ENCODE data around the gene FARSB.

FARSB gene

GRCh38 chr2:222627764-222628163, 28.1 kb downstream of the FARSB start:
- H3K79me2 ChIP-seq (ENCODE audit: low read length) = no peaks in the 10 kb centered on the region
- H3K36me3 ChIP-seq (replicated peaks; ENCODE audit: low read depth, low read length) = peaks cover 33% of the 10 kb centered on the region
- H2AFZ ChIP-seq (ENCODE audit: low read depth, low read length) = no peak overlapping the region
- H3K9ac ChIP-seq (ENCODE audit: low read length) = no peak overlapping the region
- H3K4me3 ChIP-seq (ENCODE audit: low read length) = no peak overlapping the region
- H3K9me3 ChIP-seq (ENCODE audit: insufficient read depth, low read length) = no peaks in the 10 kb centered on the region
- H3K27ac ChIP-seq (ENCODE audit: low read length) = no peak overlapping the region
- no peak for TF ChIP-seq EZH2phosphoT487 (IDR thresholded peaks at IDR 0.05; ENCODE audit: low read depth)
- no peak for TF ChIP-seq CTCF (IDR thresholded peaks at IDR 0.05; ENCODE audit: low read depth, low read length)
- H4K20me1 ChIP-seq (ENCODE audit: insufficient read depth, low read length) = no peaks in the 10 kb centered on the region
- H3K27me3 ChIP-seq (ENCODE audit: low read depth, low read length) = no peaks in the 10 kb centered on the region
- H3K4me2 ChIP-seq (ENCODE audit: low read length) = no peak overlapping the region
- H3K4me1 ChIP-seq (ENCODE audit: low read length) = no peaks in the 10 kb centered on the region

- Histone ChIP-seq H3K27me3 (ENCODE audit: low read depth, low read length) (no peaks in the 10 kb centered on the region), H3K4me2 (ENCODE audit: low read length) (no peak overlapping the region), H4K20me1 (ENCODE audit: insufficient read depth, low read length) (no peaks in the 10 kb centered on the region), H3K4me3 (ENCODE audit: low read length) (no peak overlapping the region), H3K36me3 (replicated peaks; ENCODE audit: low read depth, low read length) (peaks cover 23% of the 10 kb centered on the region), H2AFZ (ENCODE audit: low read depth, low read length) (no peak overlapping the region), H3K9me3 (ENCODE audit: insufficient read depth, low read length) (no peaks in the 10 kb centered on the region), H3K4me1 (ENCODE audit: low read length) (no peaks in the 10 kb centered on the region), H3K27ac (ENCODE audit: low read length) (no peak overlapping the region), H3K9ac (ENCODE audit: low read length) (no peak overlapping the region), H3K79me2 (ENCODE audit: low read length) (no peaks in the 10 kb centered on the region)
- TF ChIP-seq CTCF (IDR thresholded peaks at IDR 0.05; ENCODE audit: low read depth, low read length) (no peak), EZH2phosphoT487 (IDR thresholded peaks at IDR 0.05; ENCODE audit: low read depth) (no peak)
Measured at GRCh38 chr2:222623756-222624309, 32.1 kb downstream of the FARSB start.

- TF ChIP-seq CTCF (IDR thresholded peaks at IDR 0.05; ENCODE audit: low read depth, low read length) (no peak), EZH2phosphoT487 (IDR thresholded peaks at IDR 0.05; ENCODE audit: low read depth) (no peak)
- no peak overlapping the region for H3K4me3 ChIP-seq (ENCODE audit: low read length)
- no peak overlapping the region for H2AFZ ChIP-seq (ENCODE audit: low read depth, low read length)
- no peaks in the 10 kb centered on the region for H3K27me3 ChIP-seq (ENCODE audit: low read depth, low read length)
- H3K27ac ChIP-seq (ENCODE audit: low read length) = no peak overlapping the region
- H3K9ac ChIP-seq (ENCODE audit: low read length) = no peak overlapping the region
- no peaks in the 10 kb centered on the region for H3K79me2 ChIP-seq (ENCODE audit: low read length)
- H3K4me2 ChIP-seq (ENCODE audit: low read length) = no peak overlapping the region
- H3K36me3 ChIP-seq (replicated peaks; ENCODE audit: low read depth, low read length) = peaks cover 19% of the 10 kb centered on the region
- H4K20me1 ChIP-seq (ENCODE audit: insufficient read depth, low read length) = no peaks in the 10 kb centered on the region
- no peaks in the 10 kb centered on the region for H3K4me1 ChIP-seq (ENCODE audit: low read length)
- H3K9me3 ChIP-seq (ENCODE audit: insufficient read depth, low read length) = no peaks in the 10 kb centered on the region
Measured at GRCh38 chr2:222622910-222623309, 33.0 kb downstream of the FARSB start.

- Histone ChIP-seq H3K79me2 (ENCODE audit: low read length) (no peaks in the 10 kb centered on the region), H4K20me1 (ENCODE audit: insufficient read depth, low read length) (no peaks in the 10 kb centered on the region), H3K27ac (ENCODE audit: low read length) (no peak overlapping the region), H3K9me3 (ENCODE audit: insufficient read depth, low read length) (no peaks in the 10 kb centered on the region), H3K4me1 (ENCODE audit: low read length) (no peaks in the 10 kb centered on the region), H3K9ac (ENCODE audit: low read length) (no peak overlapping the region), H3K4me2 (ENCODE audit: low read length) (no peak overlapping the region), H3K36me3 (replicated peaks; ENCODE audit: low read depth, low read length) (peaks cover 16% of the 10 kb centered on the region), H3K27me3 (ENCODE audit: low read depth, low read length) (no peaks in the 10 kb centered on the region), H3K4me3 (ENCODE audit: low read length) (no peak overlapping the region), H2AFZ (ENCODE audit: low read depth, low read length) (no peak overlapping the region)
- TF ChIP-seq CTCF (IDR thresholded peaks at IDR 0.05; ENCODE audit: low read depth, low read length) (no peak), EZH2phosphoT487 (IDR thresholded peaks at IDR 0.05; ENCODE audit: low read depth) (no peak)
Measured at GRCh38 chr2:222621893-222622292, 34.0 kb downstream of the FARSB start.
